Heart left ventricle (tissue), 16 donors: Measurements from ENCODE around the gene ELAVL3. TPM values are rescaled to one million over a fixed set of nuclear protein-coding genes. Genes with fewer than 3 reads are reported as not detected.

Experiments used
- ATAC-seq, 4 donors: fragments of 200-7000 bp; cut with Tn5 transposase; one replicate each; pipeline ENCODE4 v1.9.1; 2020 to 2022; ENCODE audit warnings: moderate library complexity in 4 of 4, mild to moderate bottlenecking in 3 of 4, moderate number of reproducible peaks in 1 of 4
- DNase-seq, 5 donors: peaks; one replicate each; pipeline ENCODE4 v3.0.0-alpha.2; 2020
- H3K27ac ChIP-seq, 12 donors: fragments of 200-600 bp; sonication (generic) in 4 of 12; one replicate each; pipeline versions ENCODE4 v1.5.0 to v1.8.0; 2016 to 2022; ENCODE audit warnings: mild to moderate bottlenecking in 2 of 12
- H3K27me3 ChIP-seq, 9 donors: fragments of 200-600 bp; sonication (generic) in 2 of 9; one replicate each; pipeline versions ENCODE4 v1.5.1 to v1.8.0; 2016 to 2022; ENCODE audit warnings: mild to moderate bottlenecking in 3 of 9
- H3K36me3 ChIP-seq, 9 donors: fragments of 200-600 bp; sonication (generic) in 2 of 9; one replicate each; pipeline versions ENCODE4 v1.5.0 to v1.8.0; 2018 to 2022; ENCODE audit warnings: mild to moderate bottlenecking in 2 of 9
- H3K4me1 ChIP-seq, 12 donors: fragments of 200-600 bp; sonication (generic) in 4 of 12; one replicate each; pipeline versions ENCODE4 v1.5.0 to v1.8.0; 2016 to 2022; ENCODE audit warnings: mild to moderate bottlenecking in 3 of 12
- H3K4me3 ChIP-seq, 12 donors: fragments of 200-600 bp; sonication (generic) in 4 of 12; one replicate each; pipeline versions ENCODE4 v1.5.0 to v1.8.0; 2017 to 2022; ENCODE audit warnings: mild to moderate bottlenecking in 9 of 12, moderate library complexity in 4 of 12
- H3K9me3 ChIP-seq, 12 donors: fragments of 200-600 bp; sonication (generic) in 4 of 12; one replicate each; pipeline versions ENCODE4 v1.5.0 to v1.8.0; 2016 to 2022; ENCODE audit warnings: mild to moderate bottlenecking in 1 of 12
- CTCF ChIP-seq, 12 donors: fragments of 200-600 bp; sonication (generic) in 4 of 12; IDR thresholded peaks; one replicate each; pipeline versions ENCODE4 v1.5.0 to v1.8.0; 2018 to 2022; ENCODE audit warnings: antibody characterized with exemption in 12 of 12, mild to moderate bottlenecking in 5 of 12
- POLR2A ChIP-seq, 2 donors: fragments of 450-650 bp; IDR thresholded peaks; one replicate each; pipeline ENCODE4 v1.6.1; 2017; ENCODE audit warnings: antibody characterized with exemption in 2 of 2, mild to moderate bottlenecking in 2 of 2, moderate library complexity in 2 of 2
- WGBS, 4 donors: extraction: QIAGEN DNeasy Blood & Tissue Kit in 2 of 4; methylation state at CpG; one replicate each; pipeline versions ENCODE4 v1.1.5 to v1.1.7; 2013 to 2018; 5-methylcytosine and 5-hydroxymethylcytosine counted together
- intact Hi-C, 10 donors: fragments of 100-400 bp; cut with DNase I; formaldehyde crosslinking; loops; one replicate each; pipeline versions ENCODE4 v1.11.1 to v1.14.2; 2022
- polyA plus RNA-seq, 2 donors: library from polyadenylated mRNA; stranded (reverse); fragments of 200-250 nt; gene quantifications; one replicate each; pipeline ENCODE4 v1.2.3, GENCODE V29; 2013
- total RNA-seq, 9 donors: library from RNA; depleted of rRNA in 2 of 9; stranded (reverse); fragments of >200 nt in 2 of 9; fragmentation: NEBNext Ultra II Directional in 3 of 9; extraction: Animal tissue kit (Norgen Biotek cat#: 25700) in 3 of 9; gene quantifications; one replicate each; pipeline versions ENCODE4 v1.1.0 to v1.2.4, GENCODE V29; 2016 to 2023
- donor health status: ischemic (EF 13 %, LVEDD 7.1; RV severe dilation, severe dysfunction).
- donor health status: healthy with polysubstance abuse.
- donor health status: DM: no; HTN: yes; CAD: no.
- donor health status: DM: no; HTN: no; CAD: no.
- donor health status: ischemic (EF 25% LVEDD 6.9; RV normal size, moderate dysfunction).
- donor health status: ischemic (EF 25% LVEDD 5.7; RV mildly dilated, moderate dysfunction).
- donor health status: healthy.
- donor health status: DM: yes; HTN: yes; CAD: no.
- donor health status: ischemic (EF 35%, LVEDD 5.7; RV mildly dilated, moderate dysfunction).
- donor health status: nonischemic (EF 11% LVEDD 7.7; RV severe dilation, severe dysfunction).
- donor health status: DM: yes; HTN: yes; CAD: no.
- donor health status: PGD.
- donor health status: ischemic (EF 29% LVEDD 5.4; RV normal size, mild dysfunction).
- donor health status: nonischemic (EF 23%, LVEDD 6.1; RV moderate dilation, normal function).

Gene ELAVL3
- total and polyA plus RNA-seq, 11 donors: 0.03 to 0.75 (median 0.22) TPM; not detected in 1

- DNase-seq (no peak), ATAC-seq (no peak)
- H3K36me3 ChIP-seq: peaks cover 0 to 7% (median under 1%) of the 10 kb centered on the region in 9 donors
- no peaks in the 10 kb centered on the region for H3K9me3 ChIP-seq
- peak overlapping the region in 11 of 12 donors; percentile 74 to 100 (median 93) for H3K4me3 ChIP-seq
- WGBS, 4 donors: 39 to 52% (median 49%) methylated on average over 7 of the region's 7 CpGs
- H3K4me1 ChIP-seq: peaks cover 0 to 19% (median 6%) of the 10 kb centered on the region in 12 donors
- TF ChIP-seq POLR2A (IDR thresholded peaks at IDR 0.05) (no peak), CTCF (IDR thresholded peaks at IDR 0.05) (no peak)
- intact Hi-C loops: loop anchor here in 1 of 10 donors (2.0 to 10.0 kb wide), 2 partner anchors 54 to 90 kb away; partner anchors contain the start of genes ELOF1 and ZNF627
- H3K27ac ChIP-seq: peak overlapping the region in 11 of 12 donors; percentile 90 to 99 (median 96)
- H3K27me3 ChIP-seq: no peaks in the 10 kb centered on the region
These were observed 23.7 kb upstream of the ELAVL3 start for GRCh38 chr19:11504502-11505031.

GRCh38 chr19:11499890-11500420 lies 19.1 kb upstream of the ELAVL3 start:
- Histone ChIP-seq H3K27me3 (no peaks in the 10 kb centered on the region), H3K4me3 (no peak overlapping the region), H3K9me3 (no peaks in the 10 kb centered on the region), H3K27ac (no peak overlapping the region), H3K36me3 (peaks cover 0 to 27% (median 13%) of the 10 kb centered on the region in 9 donors), H3K4me1 (peaks cover 0 to 6% (median 0%) of the 10 kb centered on the region in 12 donors)
- DNase-seq (no peak), ATAC-seq (no peak)
- 65 to 70% (median 68%) methylated on average over 7 of the region's 7 CpGs for WGBS, 4 donors
- intact Hi-C loops: loop anchor here in 4 of 10 donors (5.0 to 10.0 kb wide), 3 partner anchors 85 to 95 kb away; partner anchors contain the start of gene ZNF627 (in 1 of the 4)
- no peak for TF ChIP-seq CTCF (IDR thresholded peaks at IDR 0.05)
- no peak for TF ChIP-seq POLR2A (IDR thresholded peaks at IDR 0.05)

GRCh38 chr19:11499220-11499726 lies 18.4 kb upstream of the ELAVL3 start:
- no peak for TF ChIP-seq CTCF (IDR thresholded peaks at IDR 0.05)
- TF ChIP-seq POLR2A (IDR thresholded peaks at IDR 0.05): no peak
- H3K27me3 ChIP-seq: no peaks in the 10 kb centered on the region
- H3K4me1 ChIP-seq: no peaks in the 10 kb centered on the region
- ATAC-seq (no peak), DNase-seq (no peak)
- intact Hi-C loops: loop anchor here in 3 of 10 donors (5.0 to 10.0 kb wide), 2 partner anchors 86 to 88 kb away; no protein-coding TSS in a partner anchor
- H3K9me3 ChIP-seq: no peaks in the 10 kb centered on the region
- H3K27ac ChIP-seq: no peak overlapping the region
- H3K36me3 ChIP-seq: peaks cover 0 to 32% (median 19%) of the 10 kb centered on the region in 9 donors
- 79 to 92% (median 90%) methylated on average over 6 of the region's 6 CpGs for WGBS, 4 donors
- no peak overlapping the region for H3K4me3 ChIP-seq
